H1 (cell line): ENCODE results near the gene BSND. TPM values are rescaled to one million over a fixed set of nuclear protein-coding genes. Genes with fewer than 3 reads are reported as not detected.
A peak's percentile ranks its signal among the peaks of the same experiment; 100 is the strongest.

Experiments used
- CTCF ChIA-PET: fragments of 300-600 bp; sonication (Branson Sonifier 250); formaldehyde crosslinking; loops from one replicate; lab custom pipeline; 2021; ENCODE audit not compliant: partially characterized antibody; lab: Charles Lee
- POLR2A ChIA-PET: fragments of 300-600 bp; sonication (Branson Sonifier 250); formaldehyde crosslinking; loops from one replicate; lab custom pipeline; 2021; ENCODE audit warnings: inconsistent platforms; ENCODE audit not compliant: partially characterized antibody; lab: Charles Lee
- DNase-seq, 2 experiments: peaks; one replicate each; pipeline versions ENCODE4 v3.0.0 to v3.0.0-alpha.2; 2010 to 2022; ENCODE audit warnings: low spot score in 2 of 2, low read depth in 1 of 2, mixed read lengths in 1 of 2
- FAIRE-seq: peaks from 2 replicates; lab custom pipeline; 2011; peaks lifted over from hg19 to GRCh38; lab: Jason Lieb, UNC
- H2AFZ ChIP-seq: 2 replicates; pipeline ENCODE4 v1.8.1; 2012; ENCODE audit warnings: low read length, inconsistent platforms
- H2AK5ac ChIP-seq: 2 replicates; pipeline ENCODE4 v1.6.1; 2013; ENCODE audit warnings: low read depth, low read length
- H2BK120ac ChIP-seq: replicated peaks from 2 replicates; pipeline ENCODE3; 2013; ENCODE audit warnings: low read depth, low read length, inconsistent platforms
- H2BK12ac ChIP-seq: 2 replicates; pipeline ENCODE4 v1.6.1; 2013; ENCODE audit warnings: low read depth, low read length
- H2BK15ac ChIP-seq: 2 replicates; pipeline ENCODE4 v1.6.1; 2013; ENCODE audit warnings: low read length
- H2BK20ac ChIP-seq: 2 replicates; pipeline ENCODE4 v1.6.1; 2013; ENCODE audit warnings: low read length
- H2BK5ac ChIP-seq: 2 replicates; pipeline ENCODE4 v1.6.1; 2013; ENCODE audit warnings: low read depth, low read length
- H3K14ac ChIP-seq: 2 replicates; pipeline ENCODE4 v1.6.1; 2013; ENCODE audit warnings: inconsistent platforms; ENCODE audit not compliant: insufficient read length
- H3K18ac ChIP-seq: 2 replicates; pipeline ENCODE4 v1.6.1; 2013; ENCODE audit warnings: low read length; ENCODE audit errors: extremely low read depth
- H3K23ac ChIP-seq: 2 replicates; pipeline ENCODE4 v1.6.1; 2013; ENCODE audit warnings: inconsistent platforms; ENCODE audit not compliant: insufficient read length
- H3K23me2 ChIP-seq: 2 replicates; pipeline ENCODE4 v1.6.1; 2013; ENCODE audit warnings: low read depth, low read length
- H3K27ac ChIP-seq: 2 replicates; pipeline ENCODE4 v1.6.1; 2011; ENCODE audit warnings: low read depth, low read length, inconsistent platforms
- H3K27me3 ChIP-seq, 4 experiments: replicated peaks in 1 of 4; 1 replicate in 1 of 4; 2 replicates in 3 of 4; pipeline versions ENCODE4 v1.6.1 to v1.8.1; 2011 to 2013; ENCODE audit warnings: low read length in 3 of 4, mild to moderate bottlenecking in 3 of 4, inconsistent platforms in 2 of 4, mixed read lengths in 2 of 4, moderate library complexity in 1 of 4; ENCODE audit not compliant: control insufficient read depth in 3 of 4, insufficient read depth in 3 of 4; ENCODE audit errors: extremely low read depth in 1 of 4
- H3K36me3 ChIP-seq, 4 experiments: 2 replicates each; pipeline versions ENCODE4 v1.6.1 to v1.8.1; 2011 to 2013; ENCODE audit warnings: mild to moderate bottlenecking in 4 of 4, low read length in 3 of 4, moderate library complexity in 2 of 4, control low read depth in 1 of 4, inconsistent platforms in 1 of 4; ENCODE audit not compliant: insufficient read depth in 4 of 4, control insufficient read depth in 2 of 4
- H3K4ac ChIP-seq: replicated peaks from 2 replicates; pipeline ENCODE3; 2013; ENCODE audit warnings: low read length, low read depth, mixed read lengths, inconsistent platforms; ENCODE audit not compliant: insufficient read length
- H3K4me1 ChIP-seq, 4 experiments: replicated peaks in 1 of 4; 1 replicate in 1 of 4; 2 replicates in 3 of 4; pipeline versions ENCODE4 v1.6.1 to v1.8.1; 2011 to 2013; ENCODE audit warnings: low read length in 3 of 4, inconsistent platforms in 2 of 4, mixed read lengths in 1 of 4; ENCODE audit not compliant: insufficient read depth in 4 of 4, control insufficient read depth in 3 of 4
- H3K4me2 ChIP-seq, 2 experiments: 2 replicates each; pipeline versions ENCODE4 v1.6.1 to v1.8.1; 2011 to 2013; ENCODE audit warnings: low read depth in 2 of 2, low read length in 2 of 2, control low read depth in 1 of 2, inconsistent platforms in 1 of 2, mild to moderate bottlenecking in 1 of 2; ENCODE audit not compliant: insufficient read depth in 1 of 2
- H3K4me3 ChIP-seq, 4 experiments: fragments of 200-600, 300-600 bp in 1 of 4; sonication (generic), shearing (Covaris generic), sonication (Bioruptor Twin) in 1 of 4; 2 replicates each; pipeline versions ENCODE4 v1.5.1 to v1.8.1; 2011 to 2016; ENCODE audit warnings: low read length in 4 of 4, low read depth in 3 of 4, control low read depth in 2 of 4, inconsistent platforms in 2 of 4, mild to moderate bottlenecking in 2 of 4, mixed read lengths in 1 of 4, moderate library complexity in 1 of 4; ENCODE audit not compliant: insufficient read depth in 2 of 4; ENCODE audit errors: extremely low read depth in 1 of 4
- H3K56ac ChIP-seq: replicated peaks from 2 replicates; pipeline ENCODE3; 2013; ENCODE audit warnings: low read depth, mild to moderate bottlenecking, mixed read lengths, low read length, inconsistent platforms; ENCODE audit not compliant: insufficient read length
- H3K79me1 ChIP-seq: 2 replicates; pipeline ENCODE4 v1.6.1; 2013; ENCODE audit warnings: low read depth, low read length, control low read depth
- H3K79me2 ChIP-seq, 2 experiments: 2 replicates each; pipeline versions ENCODE4 v1.6.1 to v1.8.1; 2012 to 2013; ENCODE audit warnings: low read length in 2 of 2, mild to moderate bottlenecking in 2 of 2, inconsistent platforms in 1 of 2; ENCODE audit not compliant: insufficient read depth in 2 of 2, control insufficient read depth in 1 of 2
- H3K9ac ChIP-seq, 4 experiments: replicated peaks in 1 of 4; 1 replicate in 1 of 4; 2 replicates in 3 of 4; pipeline versions ENCODE4 v1.6.1 to v1.8.1; 2011 to 2013; ENCODE audit warnings: low read depth in 3 of 4, low read length in 3 of 4, control low read depth in 2 of 4, mild to moderate bottlenecking in 2 of 4, moderate library complexity in 2 of 4, inconsistent platforms in 1 of 4; ENCODE audit errors: extremely low read depth in 1 of 4
- H3K9me3 ChIP-seq, 2 experiments: 2 replicates each; pipeline versions ENCODE4 v1.6.1 to v1.8.1; 2012 to 2013; ENCODE audit warnings: mild to moderate bottlenecking in 2 of 2, moderate library complexity in 2 of 2, control low read depth in 1 of 2, inconsistent platforms in 1 of 2, low read depth in 1 of 2, low read length in 1 of 2, mixed read lengths in 1 of 2; ENCODE audit not compliant: insufficient read depth in 2 of 2
- H4K20me1 ChIP-seq, 2 experiments: replicated peaks in 1 of 2; 2 replicates each; pipeline versions ENCODE3 to v1.8.1; 2011 to 2013; ENCODE audit warnings: inconsistent platforms in 2 of 2, low read length in 2 of 2, mild to moderate bottlenecking in 1 of 2; ENCODE audit not compliant: insufficient read depth in 2 of 2, control insufficient read depth in 1 of 2
- H4K5ac ChIP-seq: 2 replicates; pipeline ENCODE4 v1.6.1; 2013; ENCODE audit warnings: low read length, low read depth, mixed read lengths, inconsistent platforms; ENCODE audit not compliant: insufficient read length
- H4K8ac ChIP-seq: 2 replicates; pipeline ENCODE4 v1.8.0; 2013; ENCODE audit warnings: mild to moderate bottlenecking, moderate library complexity, low read length, inconsistent platforms; ENCODE audit not compliant: insufficient read depth; ENCODE audit errors: extremely low read depth
- H4K91ac ChIP-seq: replicated peaks from 2 replicates; pipeline ENCODE3; 2013; ENCODE audit warnings: low read length, mixed read lengths, inconsistent platforms; ENCODE audit not compliant: insufficient read length
- BACH1 ChIP-seq: IDR thresholded peaks from 2 replicates; pipeline ENCODE4 v1.6.1; 2012; ENCODE audit warnings: low read length, improper control_type of control experiment
- CHD2 ChIP-seq: IDR thresholded peaks from 2 replicates; pipeline ENCODE4 v1.6.1; 2012; ENCODE audit warnings: low read length, improper control_type of control experiment
- CTBP2 ChIP-seq: IDR thresholded peaks from 2 replicates; pipeline ENCODE4 v1.7.0; 2011; ENCODE audit warnings: borderline replicate concordance, mild to moderate bottlenecking, moderate library complexity, mixed read lengths, low read length; ENCODE audit not compliant: insufficient read depth, insufficient read length
- EGR1 ChIP-seq: IDR thresholded peaks from 2 replicates; pipeline ENCODE4 v1.6.1; 2011; ENCODE audit warnings: low read depth, low read length, borderline replicate concordance
- POU5F1 ChIP-seq: IDR thresholded peaks from 2 replicates; pipeline ENCODE4 v1.6.1; 2011; ENCODE audit warnings: low read depth, mild to moderate bottlenecking, low read length, moderate library complexity
- RAD21 ChIP-seq, 2 experiments: IDR thresholded peaks in 1 of 2; conservative IDR thresholded peaks in 1 of 2; 2 replicates each; pipeline ENCODE4 v1.6.1; 2011; ENCODE audit warnings: low read depth in 2 of 2, low read length in 2 of 2, improper control_type of control experiment in 1 of 2, inconsistent platforms in 1 of 2, mild to moderate bottlenecking in 1 of 2, moderate library complexity in 1 of 2
- SP1 ChIP-seq: IDR thresholded peaks from 2 replicates; pipeline ENCODE4 v1.6.1; 2011; ENCODE audit warnings: low read depth, low read length
- SP4 ChIP-seq: IDR thresholded peaks from 2 replicates; pipeline ENCODE4 v1.6.1; 2012; ENCODE audit warnings: low read length, inconsistent platforms
- SUZ12 ChIP-seq: fragments of 200-600 bp; sonication (generic); IDR thresholded peaks from 2 replicates; pipeline ENCODE4 v1.6.1; 2012; ENCODE audit warnings: mild to moderate bottlenecking, inconsistent platforms, low read length, moderate library complexity, mixed read lengths
- TBP ChIP-seq: IDR thresholded peaks from 2 replicates; pipeline ENCODE4 v1.6.1; 2011; ENCODE audit warnings: low read depth, low read length, improper control_type of control experiment
- WGBS, 2 experiments: shearing (Covaris generic) in 1 of 2; methylation state at CpG; one replicate each; pipeline versions ENCODE4 v1.1.6 to v1.1.7; 2013 to 2015; ENCODE audit warnings: low lambda C conversion rate in 2 of 2, mixed read lengths in 2 of 2, inconsistent platforms in 1 of 2, low coverage in 1 of 2, missing lambda C conversion rate in 1 of 2; ENCODE audit not compliant: insufficient replicate concordance in 2 of 2, insufficient coverage in 1 of 2, insufficient read length in 1 of 2; ENCODE audit errors: extremely low coverage in 1 of 2, missing lambda C conversion rate in 1 of 2; 5-methylcytosine and 5-hydroxymethylcytosine counted together
- polyA plus RNA-seq, 7 experiments: library from polyadenylated mRNA; depleted of rRNA in 3 of 7; stranded (reverse) in 5 of 7; unstranded in 2 of 7; fragments of >200 nt in 5 of 7; fragments of 200-250 nt in 2 of 7; gene quantifications; 1 replicate in 5 of 7; 2 replicates in 1 of 7; 4 replicates in 1 of 7; pipeline versions ENCODE4 v1.2.1 to v1.2.3, GENCODE V29; 2011 to 2013; ENCODE audit warnings: missing spikeins in 2 of 7, mixed read lengths in 2 of 7
- total RNA-seq: library from RNA; stranded (reverse); fragmentation: NEBNext Ultra II Directional; extraction: Animal tissue kit (Norgen Biotek cat#: 25700); gene quantifications from 2 replicates; pipeline ENCODE4 v1.2.1, GENCODE V29; 2021

BSND gene
- total and polyA plus RNA-seq, 2 of the 8 experiments (the other 6 are each of a cell fraction or from before 2014, with no cell fraction given): 0.43 to 0.68 TPM

DNA sequence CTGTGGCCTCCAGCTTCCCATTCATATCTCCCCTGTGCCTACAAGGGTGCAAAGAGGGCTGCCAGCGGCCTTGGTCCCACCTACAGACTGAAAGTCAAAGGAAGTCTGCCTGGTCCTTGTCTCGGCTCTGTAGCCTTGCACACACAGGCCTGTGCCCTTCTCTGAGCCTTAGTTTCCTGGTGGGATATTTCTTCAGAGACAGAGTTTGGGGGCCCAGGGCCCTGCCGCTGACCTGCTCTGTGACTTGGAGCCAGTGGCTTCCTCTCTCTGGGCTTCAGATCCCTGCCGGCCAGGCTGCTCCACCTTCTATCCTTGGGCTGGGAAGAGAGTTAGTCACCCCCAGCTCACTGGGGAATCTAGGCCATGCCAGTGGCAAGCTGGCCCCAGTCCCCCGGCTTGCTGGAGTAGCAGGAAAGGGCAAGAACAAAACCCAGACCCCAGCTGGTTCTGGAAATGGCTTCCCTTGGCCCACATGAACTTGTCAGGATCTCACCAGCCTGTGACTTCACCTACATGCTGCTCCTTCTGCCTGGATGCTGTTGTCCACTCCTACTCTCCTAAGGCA is 19.3 kb upstream of the BSND start:
- TF ChIP-seq TBP (no peak), CHD2 (no peak), SP1 (no peak), SUZ12 (no peak), SP4 (no peak), EGR1 (no peak), RAD21 (IDR thresholded peaks at IDR 0.05 in 1 of 2, conservative IDR thresholded peaks at IDR 0.05 in 1 of 2; ENCODE audit: low read depth in 2 of 2, low read length in 2 of 2) (no peak), POU5F1 (no peak), BACH1 (no peak), CTBP2 (no peak)
- Histone ChIP-seq H4K91ac (no peak overlapping the region), H2AK5ac (no peak overlapping the region), H2BK12ac (peak overlapping the region; percentile 95; the same call in 1 of the 2 replicates), H3K9me3 (no peaks in the 10 kb centered on the region), H3K18ac (no peak overlapping the region), H3K4ac (no peak overlapping the region), H2AFZ (no peak overlapping the region), H4K20me1 (no peaks in the 10 kb centered on the region), H2BK15ac (peak overlapping the region; percentile 97; the same call in 1 of the 2 replicates), H2BK5ac (no peak overlapping the region), H3K27me3 (peaks cover 0 to 29% (median 18%) of the 10 kb centered on the region in 4 experiments; a peak in 6 of 7 replicates), H3K4me1 (peaks cover 4 to 8% (median 7%) of the 10 kb centered on the region in 4 experiments; a peak in 6 of 7 replicates), H3K79me2 (no peaks in the 10 kb centered on the region), H3K56ac (no peak overlapping the region), H3K4me3 (no peak overlapping the region), H3K4me2 (no peak overlapping the region; a peak in 1 of 4 replicates), H2BK20ac (peak overlapping the region; percentile 93), H4K8ac (no peak overlapping the region), H3K27ac (no peak overlapping the region), H3K79me1 (no peaks in the 10 kb centered on the region), H2BK120ac (no peak overlapping the region), H3K23ac (no peak overlapping the region), H3K23me2 (peaks cover 8% of the 10 kb centered on the region), H4K5ac (no peak overlapping the region), H3K14ac (no peak overlapping the region), H3K9ac (no peak overlapping the region), H3K36me3 (no peaks in the 10 kb centered on the region)
- no peak for FAIRE-seq
- WGBS, 2 experiments: 25% methylated on average over 4 of the region's 5 CpGs; no CpG with 5 or more reads in 1 of the 2 experiments
- CTCF ChIA-PET: interaction anchor here (0.7 to 18.4 kb wide), 11 partner anchors 10 to 188 kb away, joined by 3 to 436 read pairs (median 4); no protein-coding TSS in a partner anchor
- no peak for DNase-seq
- POLR2A ChIA-PET: interaction anchor here (1.6 kb wide), 1 partner anchor 9 kb away, joined by 3 read pairs; no protein-coding TSS in a partner anchor
